Vagina (tissue), 2 donors: ENCODE results near the gene AIF1. TPM values are rescaled to one million over a fixed set of nuclear protein-coding genes. Genes with fewer than 3 reads are reported as not detected.

Experiments
- DNase-seq, 2 donors: peaks; one replicate each; pipeline ENCODE4 v3.0.0-alpha.2; 2017; ENCODE audit errors: extremely low spot score in 2 of 2
- H3K27ac ChIP-seq: fragments of 200-600 bp; sonication (generic); one replicate; pipeline ENCODE4 v1.5.1; 2019
- H3K27me3 ChIP-seq: fragments of 200-600 bp; sonication (generic); one replicate; pipeline ENCODE4 v1.5.1; 2019
- H3K36me3 ChIP-seq, 2 donors: fragments of 200-600 bp; sonication (generic); one replicate each; pipeline ENCODE4 v1.5.1; 2017 to 2019
- H3K4me1 ChIP-seq: fragments of 200-600 bp; sonication (generic); one replicate; pipeline ENCODE4 v1.5.1; 2019
- H3K4me3 ChIP-seq, 2 donors: fragments of 200-600 bp; sonication (generic); 1 replicate in 1 of 2; 2 replicates in 1 of 2; pipeline ENCODE4 v1.5.1; 2016 to 2019
- H3K9me3 ChIP-seq: fragments of 200-600 bp; sonication (generic); one replicate; pipeline ENCODE4 v1.5.1; 2019
- POLR2A ChIP-seq, 2 donors: fragments of 450-650 bp; IDR thresholded peaks; one replicate each; pipeline ENCODE4 v1.6.1; 2017; ENCODE audit warnings: antibody characterized with exemption in 2 of 2, mild to moderate bottlenecking in 2 of 2, moderate library complexity in 2 of 2
- POLR2AphosphoS5 ChIP-seq, 2 donors: sonication (generic); formaldehyde crosslinking; IDR thresholded peaks; one replicate each; pipeline ENCODE4 v1.9.0; 2017; ENCODE audit warnings: antibody characterized with exemption in 2 of 2, mild to moderate bottlenecking in 2 of 2, low read depth in 1 of 2; ENCODE audit not compliant: insufficient read depth in 1 of 2
- intact Hi-C: fragments of 100-400 bp; cut with DNase I; formaldehyde crosslinking; loops from one replicate; pipeline ENCODE4 v1.15.1; 2023
- total RNA-seq: library from RNA; depleted of rRNA; stranded (reverse); fragments of >200 nt; gene quantifications from one replicate; pipeline ENCODE4 v1.2.3, GENCODE V29; 2016
- TF ChIP-seq, protein P1 (sequence below), 3 experiments: fragments of 450-650 bp in 2 of 3; fragments of 200-600 bp in 1 of 3; sonication (generic) in 1 of 3; IDR thresholded peaks; one replicate each; pipeline ENCODE4 v1.5.1; 2017 to 2019; ENCODE audit warnings: antibody characterized with exemption in 3 of 3, mild to moderate bottlenecking in 2 of 3, moderate library complexity in 2 of 3

AIF1 gene
- total RNA-seq, 1 donor from 2014 or later: 25.0 TPM

DNA sequence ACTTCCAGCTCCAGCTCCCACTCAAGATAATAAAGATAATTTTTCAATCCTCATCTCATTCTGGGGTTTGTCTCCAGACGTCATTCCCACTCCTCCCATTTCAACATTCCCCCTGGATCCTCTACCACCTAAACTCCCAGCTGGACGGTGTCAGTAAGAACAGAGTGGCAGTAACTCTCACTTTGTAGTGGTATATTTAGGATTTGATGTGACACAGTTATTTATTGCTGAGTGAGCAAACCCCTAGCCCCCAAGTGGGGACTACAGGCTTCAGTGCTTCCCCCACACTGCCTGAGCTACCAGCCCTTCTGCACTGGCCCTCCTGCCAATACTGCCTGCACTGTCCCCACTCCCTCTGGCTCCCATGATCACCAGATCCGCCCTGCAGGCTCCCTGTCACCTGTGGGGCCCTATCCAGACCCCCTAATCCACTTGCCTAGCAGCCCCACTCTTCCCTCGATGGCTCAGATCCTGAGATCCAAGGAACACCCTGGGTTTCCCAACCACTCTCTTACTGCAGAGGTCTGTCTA is 43.2 kb downstream of the AIF1 start:
- TF ChIP-seq, protein P1, sequence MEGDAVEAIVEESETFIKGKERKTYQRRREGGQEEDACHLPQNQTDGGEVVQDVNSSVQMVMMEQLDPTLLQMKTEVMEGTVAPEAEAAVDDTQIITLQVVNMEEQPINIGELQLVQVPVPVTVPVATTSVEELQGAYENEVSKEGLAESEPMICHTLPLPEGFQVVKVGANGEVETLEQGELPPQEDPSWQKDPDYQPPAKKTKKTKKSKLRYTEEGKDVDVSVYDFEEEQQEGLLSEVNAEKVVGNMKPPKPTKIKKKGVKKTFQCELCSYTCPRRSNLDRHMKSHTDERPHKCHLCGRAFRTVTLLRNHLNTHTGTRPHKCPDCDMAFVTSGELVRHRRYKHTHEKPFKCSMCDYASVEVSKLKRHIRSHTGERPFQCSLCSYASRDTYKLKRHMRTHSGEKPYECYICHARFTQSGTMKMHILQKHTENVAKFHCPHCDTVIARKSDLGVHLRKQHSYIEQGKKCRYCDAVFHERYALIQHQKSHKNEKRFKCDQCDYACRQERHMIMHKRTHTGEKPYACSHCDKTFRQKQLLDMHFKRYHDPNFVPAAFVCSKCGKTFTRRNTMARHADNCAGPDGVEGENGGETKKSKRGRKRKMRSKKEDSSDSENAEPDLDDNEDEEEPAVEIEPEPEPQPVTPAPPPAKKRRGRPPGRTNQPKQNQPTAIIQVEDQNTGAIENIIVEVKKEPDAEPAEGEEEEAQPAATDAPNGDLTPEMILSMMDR (IDR thresholded peaks at IDR 0.05): no peak
- TF ChIP-seq POLR2AphosphoS5 (IDR thresholded peaks at IDR 0.05; ENCODE audit: insufficient read depth in 1 of 2, low read depth in 1 of 2) (no peak), POLR2A (IDR thresholded peaks at IDR 0.05) (no peak)
- Histone ChIP-seq H3K36me3 (peaks cover 0 to 8% of the 10 kb centered on the region in 2 donors), H3K27me3 (no peaks in the 10 kb centered on the region), H3K4me3 (no peak overlapping the region), H3K4me1 (peaks cover 58% of the 10 kb centered on the region), H3K27ac (no peak overlapping the region), H3K9me3 (no peaks in the 10 kb centered on the region)
- intact Hi-C loops: no loop called here
- DNase-seq: no peak

DNA sequence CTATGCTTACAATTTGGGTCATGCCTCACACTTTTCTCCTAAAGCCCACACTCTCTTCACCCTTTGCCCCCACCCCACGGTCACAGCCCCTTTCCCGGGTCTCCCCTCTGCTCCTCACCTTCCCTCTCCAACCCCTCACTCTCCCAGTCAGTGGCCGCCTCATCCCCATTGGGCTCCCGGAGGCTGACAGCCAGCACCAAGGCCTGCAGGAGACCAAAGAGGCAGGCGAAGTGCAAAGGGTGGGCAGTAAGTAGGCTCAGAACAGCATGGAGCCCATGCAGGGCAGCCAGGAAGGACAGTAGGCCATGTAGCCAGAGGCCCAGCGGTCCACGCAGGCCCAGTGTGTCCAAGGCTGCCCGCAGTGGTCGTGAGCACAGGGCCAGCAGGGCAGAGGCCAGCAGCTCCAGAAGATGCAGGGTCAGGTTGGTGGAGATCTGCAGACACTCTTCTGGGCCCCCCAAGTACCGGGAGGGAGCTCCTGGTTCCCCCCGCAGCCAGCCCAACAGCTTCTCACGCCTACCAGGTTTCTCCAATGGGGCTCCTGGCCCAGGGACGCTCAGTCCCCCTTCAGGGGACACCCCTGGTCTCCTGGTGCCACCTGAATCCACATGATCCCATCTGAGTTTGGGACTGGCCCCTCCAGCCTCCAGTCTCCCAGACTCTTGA is 44.1 kb downstream of the AIF1 start:
- Histone ChIP-seq H3K27ac (peak overlapping the region; percentile 91), H3K4me3 (peak overlapping the region; percentile 60 to 87), H3K4me1 (peaks cover 59% of the 10 kb centered on the region), H3K36me3 (peaks cover 0 to 8% of the 10 kb centered on the region in 2 donors), H3K9me3 (no peaks in the 10 kb centered on the region), H3K27me3 (no peaks in the 10 kb centered on the region)
- intact Hi-C loops: no loop called here
- TF ChIP-seq POLR2A (IDR thresholded peaks at IDR 0.05) (no peak), POLR2AphosphoS5 (IDR thresholded peaks at IDR 0.05; ENCODE audit: insufficient read depth in 1 of 2, low read depth in 1 of 2) (no peak)
- TF ChIP-seq, protein P1 (IDR thresholded peaks at IDR 0.05): no peak
- DNase-seq: no peak

DNA sequence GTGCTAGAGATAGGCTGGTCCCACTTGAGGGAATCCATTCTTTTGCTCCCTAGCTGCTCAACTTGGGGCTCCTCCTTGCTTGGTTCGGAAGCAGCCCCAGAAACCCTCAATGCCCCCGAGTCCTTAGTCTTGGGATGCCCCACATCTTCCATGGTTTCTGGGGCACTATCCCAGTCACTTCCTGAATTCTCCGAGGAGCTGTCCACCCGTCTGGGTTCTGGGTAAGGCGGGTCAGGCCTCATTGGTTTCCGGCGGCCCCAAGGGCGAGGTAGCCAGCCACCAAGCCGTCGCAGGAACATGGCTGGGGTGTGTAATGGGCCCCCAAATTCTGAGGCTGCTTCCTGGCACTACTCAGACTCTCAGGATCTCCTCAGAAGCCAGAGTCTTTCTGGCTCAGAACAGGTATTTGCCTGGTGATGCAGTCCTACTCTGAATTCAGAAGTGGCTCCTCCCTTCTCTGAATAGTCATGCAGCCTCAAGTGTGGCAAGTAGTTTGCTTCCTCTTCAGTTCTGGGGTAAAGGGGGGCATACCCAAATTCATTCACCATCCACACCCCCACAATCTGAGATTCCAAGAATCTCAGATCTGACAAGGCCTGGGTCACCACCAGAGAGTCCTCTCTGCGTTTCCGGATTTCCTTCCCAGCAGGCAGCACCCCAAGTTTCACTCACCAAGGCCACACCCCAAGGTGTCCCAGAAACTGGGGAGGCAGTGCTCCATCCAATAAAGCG is 44.8 kb downstream of the AIF1 start:
- intact Hi-C loops: no loop called here
- H3K36me3 ChIP-seq: peaks cover 0 to 8% of the 10 kb centered on the region in 2 donors
- no peak for DNase-seq

DNA sequence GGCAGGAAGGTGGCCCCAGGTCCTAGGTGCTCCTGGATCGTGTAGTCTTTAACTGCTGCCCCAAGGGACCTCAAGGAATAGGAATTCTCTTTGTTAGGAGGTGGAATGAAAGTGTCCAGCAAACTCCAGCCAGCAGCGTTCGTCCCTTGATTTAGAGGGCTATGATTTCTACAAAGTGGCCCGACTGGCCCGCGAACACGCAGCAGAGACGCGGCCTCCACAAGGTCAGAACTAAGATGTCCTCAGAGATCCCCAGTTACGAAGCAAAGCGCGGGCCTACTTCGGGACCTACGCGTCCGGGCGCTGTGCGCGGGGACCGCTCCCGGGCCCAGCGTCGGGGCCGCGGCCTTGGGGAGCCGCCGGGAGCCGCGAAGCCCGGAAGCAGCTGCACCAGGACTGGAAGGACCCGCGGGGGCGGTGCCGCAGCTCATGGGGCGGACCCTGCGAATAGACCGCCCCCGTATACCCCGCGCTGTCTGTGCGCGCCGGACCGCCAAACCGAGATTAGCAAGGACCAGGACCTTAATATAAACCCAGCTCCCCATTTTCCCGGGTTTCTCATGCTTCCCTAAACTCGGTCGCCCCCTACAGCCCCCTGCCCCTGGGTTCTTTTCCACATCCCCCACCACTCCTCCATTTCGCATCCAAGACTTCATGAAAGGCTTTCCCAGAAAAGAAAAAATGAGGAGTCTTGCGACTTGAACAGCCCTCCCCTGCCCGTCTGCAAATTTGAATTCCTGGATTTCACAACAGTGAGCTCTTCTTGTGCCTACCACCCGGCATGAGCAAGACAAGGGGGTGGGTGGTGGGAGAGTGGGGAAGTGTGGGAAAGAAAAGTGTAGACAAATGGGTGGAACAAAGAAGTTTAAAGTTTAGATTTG is 45.6 kb downstream of the AIF1 start, which contains the start of gene C6orf47:
Gene C6orf47 (minus strand): TSS at position 398 of the 881 bp plus-strand sequence. CDS start 831 bp downstream, outside the sequence.
- no peak for DNase-seq
- Histone ChIP-seq H3K27ac (peak within 1 kb of the TSS; percentile 91), H3K27me3 (no peaks in the 10 kb centered on the region), H3K4me3 (peak within 1 kb of the TSS; percentile 60 to 87), H3K36me3 (peaks cover 0 to 8% of the 10 kb centered on the region in 2 donors), H3K4me1 (peaks cover 63% of the 10 kb centered on the region), H3K9me3 (no peaks in the 10 kb centered on the region)
- peak; percentile 10 to 89 for TF ChIP-seq POLR2AphosphoS5 (IDR thresholded peaks at IDR 0.05; ENCODE audit: insufficient read depth in 1 of 2, low read depth in 1 of 2)
- peak in 1 of 2 donors; percentile 77 for TF ChIP-seq POLR2A (IDR thresholded peaks at IDR 0.05)
- TF ChIP-seq, protein P1 (IDR thresholded peaks at IDR 0.05): no peak
- intact Hi-C loops: no loop called here

More for the DNA sequence above, 44.8 kb downstream of the AIF1 start:
- peaks cover 63% of the 10 kb centered on the region for H3K4me1 ChIP-seq
- H3K9me3 ChIP-seq: no peaks in the 10 kb centered on the region
- no peaks in the 10 kb centered on the region for H3K27me3 ChIP-seq
- H3K27ac ChIP-seq: peak overlapping the region; percentile 91
- H3K4me3 ChIP-seq: peak overlapping the region; percentile 60 to 87
- TF ChIP-seq, protein P1 (IDR thresholded peaks at IDR 0.05): no peak
- peak in 1 of 2 donors; percentile 24 for TF ChIP-seq POLR2AphosphoS5 (IDR thresholded peaks at IDR 0.05; ENCODE audit: insufficient read depth in 1 of 2, low read depth in 1 of 2)
